RWPE1 (cell line): Measurements from ENCODE around the gene DNAH8.

Source experiments
- CTCF ChIA-PET: fragments of 350-600 bp; sonication (Branson Sonifier 250); formaldehyde crosslinking; extraction: SDS; loops from one replicate; lab custom pipeline; 2021; lab: Yijun Ruan, JAX
- POLR2A ChIA-PET: fragments of 400-600 bp; formaldehyde crosslinking; extraction: SDS; loops from one replicate; lab custom pipeline; 2020; ENCODE audit warnings: antibody characterized with exemption; ENCODE audit not compliant: low non-redundant PET; lab: Yijun Ruan, JAX
- DNase-seq: peaks from one replicate; pipeline ENCODE4 v3.0.0; 2012; ENCODE audit warnings: low spot score
- H3K27ac ChIP-seq: fragments of 450-650 bp; 2 replicates; pipeline ENCODE4 v1.5.1; 2017
- CTCF ChIP-seq: fragments of 450-650 bp; conservative IDR thresholded peaks from 2 replicates; pipeline ENCODE4 v1.5.1; 2017; ENCODE audit warnings: low read depth, mild to moderate bottlenecking

DNAH8 gene

GRCh38 chr6:39017547-39017880 lies 302.4 kb downstream of the DNAH8 start:
- H3K27ac ChIP-seq, result no peak overlapping the region
- DNase-seq, result no peak
- POLR2A ChIA-PET, result no interaction called here
- CTCF ChIA-PET, result interaction anchor here (0.7 kb wide), 1 partner anchor 36 kb away, joined by 3 read pairs; no protein-coding TSS in a partner anchor
- TF ChIP-seq CTCF, result no peak

GRCh38 chr6:39018103-39018502 lies 303.0 kb downstream of the DNAH8 start:
- CTCF ChIA-PET, result interaction anchor here (0.7 kb wide), 1 partner anchor 37 kb away, joined by 3 read pairs; no protein-coding TSS in a partner anchor
- DNase-seq, result no peak
- TF ChIP-seq CTCF, result no peak
- POLR2A ChIA-PET, result no interaction called here
- no peak overlapping the region for H3K27ac ChIP-seq

GRCh38 chr6:39020136-39020535 lies 305.0 kb downstream of the DNAH8 start:
- CTCF ChIA-PET, result interaction anchor here (0.7 kb wide), 1 partner anchor 11 kb away, joined by 3 read pairs; no protein-coding TSS in a partner anchor

GRCh38 chr6:39021041-39021440 lies 305.9 kb downstream of the DNAH8 start:
- no peak for DNase-seq
- no peak for TF ChIP-seq CTCF
- POLR2A ChIA-PET, result no interaction called here
- H3K27ac ChIP-seq, result no peak overlapping the region
- CTCF ChIA-PET, result no interaction called here

More at GRCh38 chr6:39020136-39020535, 305.0 kb downstream of the DNAH8 start:
- DNase-seq, result no peak
- TF ChIP-seq CTCF, result no peak
- no peak overlapping the region for H3K27ac ChIP-seq
- POLR2A ChIA-PET, result no interaction called here

GRCh38 chr6:39021779-39022178 lies 306.7 kb downstream of the DNAH8 start:
- no peak overlapping the region for H3K27ac ChIP-seq
- CTCF ChIA-PET, result interaction anchor here (1.3 kb wide), 1 partner anchor 281 kb away, joined by 6 read pairs; no protein-coding TSS in a partner anchor
- no peak for TF ChIP-seq CTCF
- POLR2A ChIA-PET, result no interaction called here
- no peak for DNase-seq

GRCh38 chr6:39026175-39026574 lies 311.1 kb downstream of the DNAH8 start:
- no peak for TF ChIP-seq CTCF
- no peak for DNase-seq
- ChIA-PET POLR2A (no interaction called here), CTCF (interaction anchor here (0.6 kb wide), 1 partner anchor 49 kb away, joined by 5 read pairs; no protein-coding TSS in a partner anchor)
- H3K27ac ChIP-seq, result no peak overlapping the region
